ENCODE data around the gene RAVER1. TPM values are rescaled to one million over a fixed set of nuclear protein-coding genes. Genes with fewer than 3 reads are reported as not detected.
A peak's percentile ranks its signal among the peaks of the same experiment; 100 is the strongest.
"Not testable (repeated sequence)": the region's sequence is repeated elsewhere in the genome, so short reads cannot be mapped to it uniquely, and the experiment has no call there.

RAVER1 gene
- total and polyA plus RNA-seq, 10 donors, result 4.8 to 45.1 (median 36.2) TPM

DNA sequence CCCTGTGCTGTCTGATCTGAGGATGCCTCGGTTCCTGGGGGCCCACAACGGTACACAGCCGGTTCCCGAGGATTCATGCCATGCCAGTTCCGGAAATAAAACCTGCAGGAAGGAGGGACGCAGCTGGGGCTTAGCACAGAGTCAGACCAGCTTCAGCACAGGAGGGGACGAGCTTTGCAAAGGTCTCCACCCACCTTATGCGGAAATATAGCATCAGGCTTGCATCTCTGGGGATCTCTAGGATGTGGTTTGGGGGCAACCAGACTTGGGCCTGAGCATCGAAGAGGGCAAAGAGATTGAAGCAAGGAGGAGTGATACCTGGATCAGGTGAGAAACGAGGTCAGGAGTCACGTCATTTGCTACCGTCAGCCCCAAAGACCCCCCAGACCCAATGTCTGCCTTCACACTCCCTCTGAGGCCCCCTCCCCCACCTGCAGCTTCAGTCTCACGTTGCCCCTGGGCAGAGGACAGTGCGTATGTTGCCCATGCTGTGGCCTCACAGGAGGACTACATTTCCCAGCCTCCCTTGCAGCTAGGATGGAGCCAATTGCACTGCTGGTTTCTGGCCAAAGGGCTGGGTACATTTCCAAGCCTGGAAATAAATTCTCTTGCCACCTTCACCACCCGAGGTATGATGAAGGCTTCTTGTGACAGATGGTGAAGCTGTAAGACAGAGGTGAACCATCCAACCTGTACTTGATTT is 34.9 kb upstream of the RAVER1 start:
- intact Hi-C loops (cut with DNase I; ENCODE audit: low total_unique reads), result no loop called here
- TF ChIP-seq POLR2A (IDR thresholded peaks at IDR 0.05) (no peak), POLR2AphosphoS5 (IDR thresholded peaks at IDR 0.05) (no peak)
- TF ChIP-seq, protein P1, sequence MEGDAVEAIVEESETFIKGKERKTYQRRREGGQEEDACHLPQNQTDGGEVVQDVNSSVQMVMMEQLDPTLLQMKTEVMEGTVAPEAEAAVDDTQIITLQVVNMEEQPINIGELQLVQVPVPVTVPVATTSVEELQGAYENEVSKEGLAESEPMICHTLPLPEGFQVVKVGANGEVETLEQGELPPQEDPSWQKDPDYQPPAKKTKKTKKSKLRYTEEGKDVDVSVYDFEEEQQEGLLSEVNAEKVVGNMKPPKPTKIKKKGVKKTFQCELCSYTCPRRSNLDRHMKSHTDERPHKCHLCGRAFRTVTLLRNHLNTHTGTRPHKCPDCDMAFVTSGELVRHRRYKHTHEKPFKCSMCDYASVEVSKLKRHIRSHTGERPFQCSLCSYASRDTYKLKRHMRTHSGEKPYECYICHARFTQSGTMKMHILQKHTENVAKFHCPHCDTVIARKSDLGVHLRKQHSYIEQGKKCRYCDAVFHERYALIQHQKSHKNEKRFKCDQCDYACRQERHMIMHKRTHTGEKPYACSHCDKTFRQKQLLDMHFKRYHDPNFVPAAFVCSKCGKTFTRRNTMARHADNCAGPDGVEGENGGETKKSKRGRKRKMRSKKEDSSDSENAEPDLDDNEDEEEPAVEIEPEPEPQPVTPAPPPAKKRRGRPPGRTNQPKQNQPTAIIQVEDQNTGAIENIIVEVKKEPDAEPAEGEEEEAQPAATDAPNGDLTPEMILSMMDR (IDR thresholded peaks at IDR 0.05 in 8 of 11, conservative IDR thresholded peaks at IDR 0.05 in 3 of 11), result no peak

DNA sequence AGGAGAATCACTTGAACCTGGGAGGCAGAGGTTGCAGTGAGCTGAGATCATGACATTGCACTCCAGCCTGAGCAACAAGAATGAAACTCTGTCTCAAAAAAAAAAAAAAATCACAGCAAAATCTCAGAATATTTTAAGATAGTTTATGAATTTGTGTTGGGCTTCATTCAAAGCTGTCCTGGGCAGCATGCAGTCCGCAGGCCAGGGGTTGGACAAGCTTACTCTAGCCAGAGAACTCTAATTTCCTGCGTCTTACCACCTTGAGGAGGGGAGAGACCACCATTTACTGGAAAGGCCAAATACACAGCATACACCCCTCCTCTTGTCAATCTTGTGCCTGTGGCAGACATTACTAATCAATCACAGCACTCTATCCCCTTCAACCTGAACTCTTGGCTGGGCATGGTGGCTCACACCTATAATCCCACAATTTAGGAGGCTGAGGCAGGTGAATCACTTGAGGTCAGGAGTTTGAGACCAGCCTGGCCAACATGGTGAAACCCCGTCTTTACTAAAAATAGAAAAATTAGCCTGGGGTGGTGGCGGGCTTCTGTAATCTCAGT is 33.7 kb upstream of the RAVER1 start:
- H3K36me3 ChIP-seq, result peaks cover 0 to 100% (median 96%) of the 10 kb centered on the region in 6 donors
- intact Hi-C loops (cut with DNase I; ENCODE audit: low total_unique reads); H3K27ac ChIP-seq; H3K27me3 ChIP-seq (replicated peaks in 1 of 7); H3K4me3 ChIP-seq; H3K9me3 ChIP-seq; H3K4me1 ChIP-seq; DNase-seq: not testable (repeated sequence)
- 95 to 100% (median 98%) methylated on average over 4 of the region's 4 CpGs for WGBS, 5 donors

More for the DNA sequence above, 34.9 kb upstream of the RAVER1 start:
- WGBS, 5 donors, result 91 to 95% (median 92%) methylated on average over 12 to 15 of the region's 15 CpGs
- DNase-seq, result no peak
- no peaks in the 10 kb centered on the region for H3K9me3 ChIP-seq
- no peaks in the 10 kb centered on the region for H3K27me3 ChIP-seq (replicated peaks in 1 of 7)
- H3K36me3 ChIP-seq, result peaks cover 0 to 100% (median 83%) of the 10 kb centered on the region in 6 donors
- no peak overlapping the region for H3K4me3 ChIP-seq
- H3K4me1 ChIP-seq, result peaks cover 0 to 12% (median 4%) of the 10 kb centered on the region in 6 donors
- H3K27ac ChIP-seq, result no peak overlapping the region

DNA sequence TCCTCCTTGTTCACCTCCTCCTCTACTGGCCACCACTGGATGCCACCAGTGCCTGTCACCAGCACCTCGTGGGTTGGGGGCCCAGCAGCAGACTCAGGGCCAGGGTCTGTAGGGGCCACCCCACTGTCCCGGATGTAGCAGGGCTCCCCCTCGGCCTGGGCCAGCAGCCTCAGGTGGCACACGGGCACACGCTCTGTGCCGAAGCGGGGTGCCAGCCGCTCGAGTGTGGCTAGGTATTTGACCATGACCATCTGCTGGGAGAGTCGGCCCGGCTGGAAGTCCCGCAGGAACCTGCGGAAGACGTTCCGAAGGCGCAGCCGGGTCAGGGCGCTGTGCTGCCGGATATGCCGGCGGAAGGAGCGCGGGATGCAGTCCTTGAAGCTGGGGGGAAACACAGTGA is 32.2 kb upstream of the RAVER1 start:
- Histone ChIP-seq H3K4me3 (no peak overlapping the region), H3K36me3 (peaks cover 0 to 100% (median 98%) of the 10 kb centered on the region in 6 donors), H3K9me3 (no peaks in the 10 kb centered on the region), H3K27me3 (replicated peaks in 1 of 7) (no peaks in the 10 kb centered on the region), H3K4me1 (no peaks in the 10 kb centered on the region), H3K27ac (no peak overlapping the region)
- no peak for DNase-seq
- intact Hi-C loops (cut with DNase I; ENCODE audit: low total_unique reads), result no loop called here
- TF ChIP-seq, protein P1 (IDR thresholded peaks at IDR 0.05 in 8 of 11, conservative IDR thresholded peaks at IDR 0.05 in 3 of 11), result no peak
- TF ChIP-seq POLR2A (IDR thresholded peaks at IDR 0.05), result no peak
- peak in 1 of 3 donors; percentile 57 for TF ChIP-seq POLR2AphosphoS5 (IDR thresholded peaks at IDR 0.05)
- WGBS, 5 donors, result 94 to 97% (median 95%) methylated on average over 22 to 23 of the region's 23 CpGs

DNA sequence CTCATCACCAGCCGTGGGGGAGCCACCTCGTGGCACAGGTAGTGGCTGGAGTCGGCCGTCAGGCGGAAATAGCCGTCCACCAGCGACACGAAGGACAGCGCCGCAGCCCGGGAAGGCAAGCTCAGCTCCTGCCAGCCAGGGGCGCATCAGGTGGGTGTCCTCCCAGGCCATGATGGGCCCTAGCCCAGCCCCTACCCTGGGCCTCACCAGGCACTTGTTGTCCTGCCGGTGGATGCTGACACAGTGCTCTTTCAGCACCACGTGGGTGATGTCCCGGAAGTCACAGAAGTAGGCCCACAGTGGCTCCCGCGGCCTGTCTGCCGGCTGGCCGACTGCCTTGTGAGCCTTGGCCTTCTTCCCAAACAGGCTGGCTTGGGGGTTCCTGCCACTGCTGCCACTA is 31.3 kb upstream of the RAVER1 start:
- Histone ChIP-seq H3K27me3 (replicated peaks in 1 of 7) (no peaks in the 10 kb centered on the region), H3K36me3 (peaks cover 0 to 100% (median 97%) of the 10 kb centered on the region in 6 donors), H3K4me1 (no peaks in the 10 kb centered on the region), H3K4me3 (no peak overlapping the region), H3K9me3 (no peaks in the 10 kb centered on the region), H3K27ac (no peak overlapping the region)
- DNase-seq, result no peak
- WGBS, 5 donors, result 89 to 100% (median 93%) methylated on average over 2 to 19 of the region's 19 CpGs
- peak in 2 of 3 donors; percentile 6 to 35 for TF ChIP-seq POLR2AphosphoS5 (IDR thresholded peaks at IDR 0.05)
- TF ChIP-seq, protein P1 (IDR thresholded peaks at IDR 0.05 in 8 of 11, conservative IDR thresholded peaks at IDR 0.05 in 3 of 11), result no peak
- intact Hi-C loops (cut with DNase I; ENCODE audit: low total_unique reads), result no loop called here
